Endodermal cell (in vitro differentiated cells): ENCODE measurements around the gene DIP2B. TPM values are rescaled to one million over a fixed set of nuclear protein-coding genes. Genes with fewer than 3 reads are reported as not detected.
A peak's percentile ranks its signal among the peaks of the same experiment; 100 is the strongest.

Experiments
- DNase-seq: peaks from one replicate; pipeline ENCODE4 v3.0.0-alpha.2; 2017
- H3K27ac ChIP-seq: 2 replicates; pipeline ENCODE4 v1.5.1; 2013; ENCODE audit warnings: mild to moderate bottlenecking, low read depth, low read length, moderate library complexity
- H3K27me3 ChIP-seq: 2 replicates; pipeline ENCODE4 v1.6.1; 2013; ENCODE audit warnings: mild to moderate bottlenecking, low read length, moderate library complexity; ENCODE audit not compliant: insufficient read depth, control insufficient read depth, poor library complexity, severe bottlenecking
- H3K36me3 ChIP-seq: 2 replicates; pipeline ENCODE4 v1.7.0; 2013; ENCODE audit warnings: mild to moderate bottlenecking, low read length, moderate library complexity; ENCODE audit not compliant: control insufficient read depth, insufficient read depth
- H3K4me1 ChIP-seq: one replicate; pipeline ENCODE4 v1.7.0; 2013; ENCODE audit warnings: low read length; ENCODE audit not compliant: control insufficient read depth, insufficient read depth
- H3K4me3 ChIP-seq: 2 replicates; pipeline ENCODE4 v1.5.1; 2013; ENCODE audit warnings: mild to moderate bottlenecking, low read length, moderate library complexity
- H3K9ac ChIP-seq: 2 replicates; pipeline ENCODE4 v1.6.1; 2013; ENCODE audit warnings: mild to moderate bottlenecking, low read length, moderate library complexity; ENCODE audit not compliant: poor library complexity, severe bottlenecking; ENCODE audit errors: extremely low read depth
- H3K9me3 ChIP-seq: 2 replicates; pipeline ENCODE4 v1.6.1; 2013; ENCODE audit warnings: mild to moderate bottlenecking, low read length, moderate library complexity; ENCODE audit not compliant: control insufficient read depth
- H3K27ac Mint-ChIP-seq: 2 replicates; pipeline ENCODE4 v1.8.0; 2020; ENCODE audit warnings: mixed read lengths
- H3K27me3 Mint-ChIP-seq: 2 replicates; pipeline ENCODE4 v1.8.0; 2021; ENCODE audit warnings: mild to moderate bottlenecking, mixed read lengths; ENCODE audit not compliant: insufficient read depth
- H3K36me3 Mint-ChIP-seq: 2 replicates; pipeline ENCODE4 v1.8.0; 2020; ENCODE audit warnings: low read depth, mixed read lengths
- H3K4me1 Mint-ChIP-seq: 2 replicates; pipeline ENCODE4 v1.8.0; 2020; ENCODE audit warnings: mixed read lengths
- H3K4me3 Mint-ChIP-seq: 2 replicates; pipeline ENCODE4 v1.8.0; 2020; ENCODE audit warnings: mild to moderate bottlenecking, moderate library complexity, mixed read lengths
- H3K9me3 Mint-ChIP-seq: 2 replicates; pipeline ENCODE4 v1.8.0; 2020; ENCODE audit warnings: mild to moderate bottlenecking, mixed read lengths
- WGBS, 2 experiments: methylation state at CpG; one replicate each; pipeline versions ENCODE4 v1.1.5 to v1.1.7; 2013; ENCODE audit warnings: missing lambda C conversion rate in 2 of 2, mixed read lengths in 1 of 2; ENCODE audit not compliant: insufficient coverage in 1 of 2, insufficient read length in 1 of 2; 5-methylcytosine and 5-hydroxymethylcytosine counted together
- total RNA-seq, 2 donors: library from RNA; stranded (reverse); fragmentation: NEBNext Ultra II Directional in 1 of 2; extraction: Animal tissue kit (Norgen Biotek cat#: 25700) in 1 of 2; gene quantifications; 2 replicates in 1 of 2; 3 replicates in 1 of 2; pipeline ENCODE4 v1.2.1, GENCODE V29; 2021
- TF ChIP-seq, protein P1 (sequence below): fragments of 200-600 bp; sonication (generic); conservative IDR thresholded peaks from 2 replicates; pipeline ENCODE4 v1.5.0; 2021; ENCODE audit warnings: antibody characterized with exemption, mild to moderate bottlenecking

The DIP2B gene
- total RNA-seq, 2 donors from 2014 or later: 20.6 to 21.3 TPM

DNA sequence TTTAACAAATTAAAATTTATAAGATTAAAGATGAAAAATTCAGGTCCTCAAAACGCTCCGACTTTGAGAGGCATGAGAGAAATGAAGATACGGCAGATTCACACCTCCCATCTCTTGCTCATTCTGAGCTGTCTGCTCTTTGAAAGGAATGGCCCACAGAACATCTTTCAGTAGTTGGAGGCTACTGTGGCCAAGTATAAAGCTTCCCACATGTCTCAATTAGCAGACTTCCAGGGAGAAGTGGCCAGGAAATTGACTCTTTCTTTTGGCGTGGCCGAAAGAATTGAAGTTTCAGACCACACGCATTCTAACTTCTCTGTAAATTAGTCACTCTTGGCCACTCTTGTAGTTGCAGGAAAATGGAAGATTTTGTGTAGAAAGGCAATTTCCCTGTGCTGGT lies 129.2 kb downstream of the DIP2B start:
- Histone ChIP-seq H3K9ac (no peak overlapping the region), H3K9me3 (no peaks in the 10 kb centered on the region), H3K27ac (no peak overlapping the region), H3K36me3 (peaks cover 13% of the 10 kb centered on the region), H3K4me1 (no peaks in the 10 kb centered on the region), H3K4me3 (no peak overlapping the region), H3K27me3 (no peaks in the 10 kb centered on the region)
- no peak for DNase-seq
- H3K36me3 Mint-ChIP-seq: peaks cover 22% of the 10 kb centered on the region
- H3K4me1 Mint-ChIP-seq: peaks cover 1% of the 10 kb centered on the region
- no peaks in the 10 kb centered on the region for H3K9me3 Mint-ChIP-seq
- H3K27ac Mint-ChIP-seq: peak overlapping the region; percentile 48
- WGBS, 2 experiments: 94 to 95% methylated on average over 6 of the region's 6 CpGs
- H3K4me3 Mint-ChIP-seq: no peak overlapping the region
- TF ChIP-seq, protein P1, sequence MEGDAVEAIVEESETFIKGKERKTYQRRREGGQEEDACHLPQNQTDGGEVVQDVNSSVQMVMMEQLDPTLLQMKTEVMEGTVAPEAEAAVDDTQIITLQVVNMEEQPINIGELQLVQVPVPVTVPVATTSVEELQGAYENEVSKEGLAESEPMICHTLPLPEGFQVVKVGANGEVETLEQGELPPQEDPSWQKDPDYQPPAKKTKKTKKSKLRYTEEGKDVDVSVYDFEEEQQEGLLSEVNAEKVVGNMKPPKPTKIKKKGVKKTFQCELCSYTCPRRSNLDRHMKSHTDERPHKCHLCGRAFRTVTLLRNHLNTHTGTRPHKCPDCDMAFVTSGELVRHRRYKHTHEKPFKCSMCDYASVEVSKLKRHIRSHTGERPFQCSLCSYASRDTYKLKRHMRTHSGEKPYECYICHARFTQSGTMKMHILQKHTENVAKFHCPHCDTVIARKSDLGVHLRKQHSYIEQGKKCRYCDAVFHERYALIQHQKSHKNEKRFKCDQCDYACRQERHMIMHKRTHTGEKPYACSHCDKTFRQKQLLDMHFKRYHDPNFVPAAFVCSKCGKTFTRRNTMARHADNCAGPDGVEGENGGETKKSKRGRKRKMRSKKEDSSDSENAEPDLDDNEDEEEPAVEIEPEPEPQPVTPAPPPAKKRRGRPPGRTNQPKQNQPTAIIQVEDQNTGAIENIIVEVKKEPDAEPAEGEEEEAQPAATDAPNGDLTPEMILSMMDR: no peak
- H3K27me3 Mint-ChIP-seq: no peaks in the 10 kb centered on the region

DNA sequence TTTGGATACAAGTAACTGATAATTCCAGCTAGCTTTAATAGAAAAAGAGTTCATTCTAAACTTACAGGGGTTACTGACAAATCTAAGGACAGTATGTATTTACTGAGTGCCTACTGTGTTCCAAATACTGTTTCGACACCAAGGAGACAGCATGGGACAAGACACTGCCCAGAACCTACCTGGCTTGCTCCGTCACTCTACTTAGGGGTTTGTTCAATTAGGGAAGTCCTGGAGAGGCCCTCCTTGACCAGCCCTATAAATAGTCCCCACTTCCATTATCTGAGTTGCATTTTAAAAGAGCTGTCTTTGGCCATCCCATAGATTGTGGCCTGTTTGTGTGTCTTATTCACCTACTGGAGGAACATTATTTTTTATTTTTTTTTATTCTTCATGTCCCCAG lies 129.6 kb downstream of the DIP2B start:
- Histone ChIP-seq H3K9ac (no peak overlapping the region), H3K9me3 (no peaks in the 10 kb centered on the region), H3K27ac (no peak overlapping the region), H3K27me3 (no peaks in the 10 kb centered on the region), H3K4me3 (no peak overlapping the region), H3K36me3 (peaks cover 9% of the 10 kb centered on the region), H3K4me1 (no peaks in the 10 kb centered on the region)
- peaks cover 1% of the 10 kb centered on the region for H3K4me1 Mint-ChIP-seq
- no peak overlapping the region for H3K27ac Mint-ChIP-seq
- DNase-seq: no peak
- H3K9me3 Mint-ChIP-seq: no peaks in the 10 kb centered on the region
- H3K36me3 Mint-ChIP-seq: peaks cover 19% of the 10 kb centered on the region
- H3K27me3 Mint-ChIP-seq: no peaks in the 10 kb centered on the region
- 98 to 100% methylated on average over 1 to 2 of the region's 2 CpGs for WGBS, 2 experiments
- TF ChIP-seq, protein P1: no peak
- H3K4me3 Mint-ChIP-seq: no peak overlapping the region

DNA sequence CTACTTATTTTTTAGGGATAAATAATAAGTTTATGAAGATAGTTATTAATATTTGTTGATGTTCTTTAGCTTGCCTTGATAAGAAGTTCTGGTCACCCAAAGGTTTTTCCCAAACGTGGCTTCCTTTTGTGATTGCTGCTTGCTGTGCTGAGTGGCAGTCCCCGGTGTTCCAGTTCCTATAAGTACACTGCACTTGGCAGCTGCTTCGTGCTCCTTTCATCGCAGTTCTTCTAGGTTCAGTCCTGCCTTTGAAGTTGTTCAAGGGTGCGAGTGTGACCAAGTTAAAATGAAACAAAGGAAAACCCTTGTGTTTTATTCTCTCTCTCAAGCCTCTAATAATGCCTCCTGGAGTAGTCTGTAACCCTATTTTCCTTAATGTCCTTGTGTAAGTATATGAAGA lies 130.6 kb downstream of the DIP2B start:
- no peak overlapping the region for H3K27ac Mint-ChIP-seq
- Histone ChIP-seq H3K4me1 (no peaks in the 10 kb centered on the region), H3K36me3 (peaks cover 7% of the 10 kb centered on the region), H3K4me3 (no peak overlapping the region), H3K27ac (no peak overlapping the region), H3K9me3 (no peaks in the 10 kb centered on the region), H3K9ac (no peak overlapping the region), H3K27me3 (no peaks in the 10 kb centered on the region)
- H3K36me3 Mint-ChIP-seq: peaks cover 13% of the 10 kb centered on the region
- TF ChIP-seq, protein P1: no peak
- DNase-seq: no peak
- H3K9me3 Mint-ChIP-seq: no peaks in the 10 kb centered on the region
- no peaks in the 10 kb centered on the region for H3K27me3 Mint-ChIP-seq
- H3K4me3 Mint-ChIP-seq: no peak overlapping the region
- WGBS, 2 experiments: 67 to 89% methylated on average over 4 to 5 of the region's 5 CpGs
- peaks cover 1% of the 10 kb centered on the region for H3K4me1 Mint-ChIP-seq
